Aorta (tissue), 5 donors: ENCODE results near the gene TMED4. TPM values are rescaled to one million over a fixed set of nuclear protein-coding genes. Genes with fewer than 3 reads are reported as not detected.

Experiments used
- ATAC-seq: fragments of 200-7000 bp; cut with Tn5 transposase; one replicate; pipeline ENCODE4 v1.9.1; 2022; ENCODE audit warnings: moderate library complexity; ENCODE audit not compliant: low FRiP score
- DNase-seq, 2 donors: peaks; one replicate each; pipeline ENCODE4 v3.0.0-alpha.2; 2020
- H3K27ac ChIP-seq, 2 donors: one replicate each; pipeline ENCODE4 v1.5.1; 2013; ENCODE audit warnings: low read length in 2 of 2, mild to moderate bottlenecking in 2 of 2, moderate library complexity in 2 of 2, control low read depth in 1 of 2, inconsistent platforms in 1 of 2, low read depth in 1 of 2
- H3K27me3 ChIP-seq, 2 donors: one replicate each; pipeline ENCODE4 v1.6.1; 2013; ENCODE audit warnings: control low read depth in 1 of 2, low read length in 1 of 2, mild to moderate bottlenecking in 1 of 2, moderate library complexity in 1 of 2; ENCODE audit not compliant: insufficient read depth in 2 of 2, control insufficient read depth in 1 of 2
- H3K36me3 ChIP-seq, 2 donors: one replicate each; pipeline ENCODE4 v1.6.1; 2013; ENCODE audit warnings: control low read depth in 1 of 2, low read length in 1 of 2, mild to moderate bottlenecking in 1 of 2; ENCODE audit not compliant: insufficient read depth in 2 of 2, control insufficient read depth in 1 of 2
- H3K4me1 ChIP-seq, 2 donors: one replicate each; pipeline ENCODE4 v1.6.1; 2013; ENCODE audit warnings: low read length in 2 of 2, control low read depth in 1 of 2, mild to moderate bottlenecking in 1 of 2, moderate library complexity in 1 of 2; ENCODE audit not compliant: insufficient read depth in 2 of 2, control insufficient read depth in 1 of 2
- H3K4me3 ChIP-seq, 2 donors: one replicate each; pipeline ENCODE4 v1.5.1; 2013; ENCODE audit warnings: low read length in 2 of 2, control low read depth in 1 of 2, mild to moderate bottlenecking in 1 of 2
- H3K9me3 ChIP-seq: one replicate; pipeline ENCODE4 v1.6.1; 2013; ENCODE audit warnings: mild to moderate bottlenecking, low read length; ENCODE audit not compliant: control insufficient read depth
- WGBS, 2 donors: extraction: QIAGEN DNeasy Blood & Tissue Kit; methylation state at CpG; one replicate each; pipeline ENCODE4 v1.1.7; 2013; 5-methylcytosine and 5-hydroxymethylcytosine counted together
- intact Hi-C, 2 donors: fragments of 100-400 bp; cut with DNase I; formaldehyde crosslinking; loops; one replicate each; pipeline versions ENCODE4 v1.14.2 to v1.15.0; 2022
- polyA plus RNA-seq, 2 donors: library from polyadenylated mRNA; stranded (reverse); fragments of 200-250 nt; gene quantifications; one replicate each; pipeline ENCODE4 v1.2.3, GENCODE V29; 2013
- total RNA-seq, 2 donors: library from RNA; stranded (reverse); fragmentation: NEBNext Ultra II Directional; extraction: Animal tissue kit (Norgen Biotek cat#: 25700); gene quantifications; one replicate each; pipeline ENCODE4 v1.2.1, GENCODE V29; 2021
- donor health status: healthy with polysubstance abuse.
- donor health status: Bipolar disorder and iron deficiency.
- donor health status: DM: no; HTN: no; CAD: no.
- donor health status: DM: no; HTN: no; CAD: no.
- donor health status: DM: yes; HTN: yes; CAD: no.

Gene TMED4
- total and polyA plus RNA-seq, 4 donors = 47.2 to 77.0 (median 64.5) TPM

- DNase-seq (no peak), ATAC-seq (no peak)
- H3K4me3 ChIP-seq = no peak within 1 kb of the TSS
- WGBS, 2 donors = 82 to 84% methylated on average over 20 of the region's 20 CpGs
- intact Hi-C loops = no loop called here
- no peak within 1 kb of the TSS for H3K27ac ChIP-seq
- H3K27me3 ChIP-seq = no peaks in the 10 kb centered on the region
- no peaks in the 10 kb centered on the region for H3K4me1 ChIP-seq
- H3K9me3 ChIP-seq = no peaks in the 10 kb centered on the region
- no peaks in the 10 kb centered on the region for H3K36me3 ChIP-seq
Observed at GRCh38 chr7:44541028-44541869, 40.8 kb downstream of the TMED4 start, which contains the start of gene NPC1L1. TSS of gene NPC1L1 (minus strand) at chr7:44541330. CDS start at chr7:44541259, 71 bp downstream.

GRCh38 chr7:44540592-44541027 is 41.4 kb downstream of the TMED4 start:
- Histone ChIP-seq H3K27ac (no peak overlapping the region), H3K36me3 (no peaks in the 10 kb centered on the region), H3K27me3 (no peaks in the 10 kb centered on the region), H3K4me3 (no peak overlapping the region), H3K9me3 (no peaks in the 10 kb centered on the region), H3K4me1 (no peaks in the 10 kb centered on the region)
- no peak for DNase-seq
- no peak for ATAC-seq
- intact Hi-C loops = no loop called here
- 87 to 93% methylated on average over 5 of the region's 5 CpGs for WGBS, 2 donors

- DNase-seq = no peak
- WGBS, 2 donors = 90 to 93% methylated on average over 27 of the region's 27 CpGs
- ATAC-seq = no peak
Observed at GRCh38 chr7:44539669-44540506, 42.1 kb downstream of the TMED4 start.

GRCh38 chr7:44538798-44539668 is 43.0 kb downstream of the TMED4 start:
- intact Hi-C loops = no loop called here
- Histone ChIP-seq H3K9me3 (no peaks in the 10 kb centered on the region), H3K36me3 (no peaks in the 10 kb centered on the region), H3K4me3 (no peak overlapping the region), H3K27me3 (no peaks in the 10 kb centered on the region), H3K27ac (no peak overlapping the region), H3K4me1 (no peaks in the 10 kb centered on the region)
- ATAC-seq (no peak), DNase-seq (no peak)
- WGBS, 2 donors = 91 to 94% methylated on average over 32 of the region's 32 CpGs

More at GRCh38 chr7:44539669-44540506, 42.1 kb downstream of the TMED4 start:
- intact Hi-C loops = no loop called here
- Histone ChIP-seq H3K36me3 (no peaks in the 10 kb centered on the region), H3K27ac (no peak overlapping the region), H3K27me3 (no peaks in the 10 kb centered on the region), H3K9me3 (no peaks in the 10 kb centered on the region), H3K4me1 (no peaks in the 10 kb centered on the region), H3K4me3 (no peak overlapping the region)

- ATAC-seq (no peak), DNase-seq (no peak)
- Histone ChIP-seq H3K27ac (no peak overlapping the region), H3K36me3 (no peaks in the 10 kb centered on the region), H3K4me3 (no peak overlapping the region), H3K9me3 (no peaks in the 10 kb centered on the region), H3K4me1 (no peaks in the 10 kb centered on the region), H3K27me3 (no peaks in the 10 kb centered on the region)
- intact Hi-C loops = no loop called here
- WGBS, 2 donors = 75% methylated on average over 17 of the region's 17 CpGs
Observed at GRCh38 chr7:44538093-44538797, 43.8 kb downstream of the TMED4 start.

- Histone ChIP-seq H3K27me3 (no peaks in the 10 kb centered on the region), H3K27ac (no peak overlapping the region), H3K4me1 (no peaks in the 10 kb centered on the region), H3K36me3 (no peaks in the 10 kb centered on the region), H3K9me3 (no peaks in the 10 kb centered on the region), H3K4me3 (no peak overlapping the region)
- intact Hi-C loops = no loop called here
- 96 to 97% methylated on average over 6 of the region's 6 CpGs for WGBS, 2 donors
- no peak for ATAC-seq
- DNase-seq = no peak
Observed at GRCh38 chr7:44537442-44537841, 44.6 kb downstream of the TMED4 start.

- Histone ChIP-seq H3K4me3 (no peak overlapping the region), H3K9me3 (no peaks in the 10 kb centered on the region), H3K27me3 (no peaks in the 10 kb centered on the region), H3K36me3 (no peaks in the 10 kb centered on the region), H3K4me1 (no peaks in the 10 kb centered on the region), H3K27ac (no peak overlapping the region)
- ATAC-seq (no peak), DNase-seq (no peak)
- 87 to 89% methylated on average over 10 of the region's 10 CpGs for WGBS, 2 donors
- intact Hi-C loops = no loop called here
Observed at GRCh38 chr7:44536090-44536489, 45.9 kb downstream of the TMED4 start.
